Colonic mucosa (tissue), 4 donors: Measurements from ENCODE around the gene PAPSS2. TPM values are rescaled to one million over a fixed set of nuclear protein-coding genes. Genes with fewer than 3 reads are reported as not detected.
A peak's percentile ranks its signal among the peaks of the same experiment; 100 is the strongest.

ENCODE experiments used
- DNase-seq: peaks from one replicate; pipeline ENCODE4 v3.0.0-alpha.2; 2020
- H3K27ac ChIP-seq: fragments of 200-600 bp; one replicate; pipeline ENCODE4 v1.8.0; 2021
- H3K27me3 ChIP-seq: fragments of 200-600 bp; one replicate; pipeline ENCODE4 v1.8.0; 2021
- H3K36me3 ChIP-seq: fragments of 200-600 bp; one replicate; pipeline ENCODE4 v1.8.0; 2021
- H3K4me1 ChIP-seq: fragments of 200-600 bp; one replicate; pipeline ENCODE4 v1.8.0; 2021; ENCODE audit warnings: mild to moderate bottlenecking
- H3K4me3 ChIP-seq: fragments of 200-600 bp; one replicate; pipeline ENCODE4 v1.8.0; 2021
- H3K9ac ChIP-seq, 2 donors: one replicate each; pipeline ENCODE4 v1.7.0; 2013; ENCODE audit warnings: control low read depth in 2 of 2, low read depth in 2 of 2, low read length in 2 of 2
- H3K9me3 ChIP-seq: fragments of 200-600 bp; one replicate; pipeline ENCODE4 v1.8.0; 2021
- CTCF ChIP-seq: fragments of 200-600 bp; IDR thresholded peaks from one replicate; pipeline ENCODE4 v1.8.0; 2022; ENCODE audit warnings: antibody characterized with exemption, mild to moderate bottlenecking
- intact Hi-C: fragments of 100-400 bp; cut with DNase I; formaldehyde crosslinking; loops from one replicate; pipeline ENCODE4 v1.14.1; 2022
- total RNA-seq, 2 donors: library from RNA; stranded (reverse); fragmentation: NEBNext Ultra II Directional in 1 of 2; extraction: Animal tissue kit (Norgen Biotek cat#: 25700) in 1 of 2; gene quantifications; one replicate each; pipeline ENCODE4 v1.2.1, GENCODE V29; 2021
- donor health status: healthy.
- donor health status: DM: no; HTN: no; CAD: no.
- donor health status: DM: no; HTN: no; CAD: no.

PAPSS2 gene
- total RNA-seq, 2 donors from 2014 or later = 279 to 310 TPM

GRCh38 chr10:87684001-87684638 lies 24.4 kb downstream of the PAPSS2 start:
- Histone ChIP-seq H3K9me3 (no peaks in the 10 kb centered on the region), H3K36me3 (no peaks in the 10 kb centered on the region), H3K9ac (no peak overlapping the region), H3K4me3 (no peak overlapping the region), H3K27ac (no peak overlapping the region), H3K27me3 (no peaks in the 10 kb centered on the region), H3K4me1 (no peaks in the 10 kb centered on the region)
- no peak for TF ChIP-seq CTCF
- intact Hi-C loops = no loop called here
- no peak for DNase-seq

DNA sequence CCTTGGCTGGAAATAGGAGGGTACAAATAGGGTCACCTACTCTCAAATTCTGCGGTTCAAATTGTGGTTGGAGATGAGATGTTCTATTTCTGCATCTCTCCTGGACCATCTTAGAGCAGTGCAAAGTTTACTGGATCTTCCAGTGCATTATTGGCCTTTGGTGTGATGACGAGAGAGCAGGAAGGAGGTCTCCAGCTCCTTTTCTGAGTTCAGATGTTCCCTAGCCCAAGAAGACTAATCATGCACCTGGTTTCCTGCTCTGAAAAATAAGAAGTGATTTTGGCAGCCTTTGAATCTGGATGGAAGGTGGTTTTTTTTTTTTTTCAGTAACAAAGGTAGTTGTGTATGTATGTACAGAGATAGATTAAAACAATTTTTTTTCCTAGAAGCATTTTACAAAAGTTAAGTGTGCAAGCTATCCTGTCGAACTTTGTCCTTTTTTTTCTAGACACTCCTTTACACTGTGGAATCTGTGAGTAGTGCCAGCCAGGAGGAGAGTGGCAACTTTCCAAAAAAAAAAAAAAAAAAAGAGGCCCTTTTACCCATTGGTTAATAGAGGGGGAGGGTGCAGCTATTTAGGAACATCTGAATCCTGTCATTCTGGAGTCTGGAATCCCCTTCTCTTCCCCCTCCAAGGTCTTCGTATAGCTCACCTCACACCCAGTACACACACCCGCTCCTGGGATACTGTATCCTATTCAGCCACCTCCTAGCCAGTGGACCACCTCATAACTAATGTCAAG lies 26.3 kb downstream of the PAPSS2 start:
- no peak overlapping the region for H3K9ac ChIP-seq
- no peak for DNase-seq
- no peak overlapping the region for H3K4me3 ChIP-seq

GRCh38 chr10:87691506-87692070 lies 31.9 kb downstream of the PAPSS2 start:
- Histone ChIP-seq H3K4me3 (no peak overlapping the region), H3K36me3 (no peaks in the 10 kb centered on the region), H3K9me3 (no peaks in the 10 kb centered on the region), H3K4me1 (peaks cover 7% of the 10 kb centered on the region), H3K9ac (no peak overlapping the region), H3K27ac (no peak overlapping the region), H3K27me3 (no peaks in the 10 kb centered on the region)
- TF ChIP-seq CTCF = no peak
- no peak for DNase-seq
- intact Hi-C loops = no loop called here

More for the DNA sequence above, 26.3 kb downstream of the PAPSS2 start:
- TF ChIP-seq CTCF = no peak
- no peaks in the 10 kb centered on the region for H3K27me3 ChIP-seq
- H3K36me3 ChIP-seq = no peaks in the 10 kb centered on the region
- no peaks in the 10 kb centered on the region for H3K9me3 ChIP-seq
- intact Hi-C loops = no loop called here
- no peaks in the 10 kb centered on the region for H3K4me1 ChIP-seq
- H3K27ac ChIP-seq = no peak overlapping the region

DNA sequence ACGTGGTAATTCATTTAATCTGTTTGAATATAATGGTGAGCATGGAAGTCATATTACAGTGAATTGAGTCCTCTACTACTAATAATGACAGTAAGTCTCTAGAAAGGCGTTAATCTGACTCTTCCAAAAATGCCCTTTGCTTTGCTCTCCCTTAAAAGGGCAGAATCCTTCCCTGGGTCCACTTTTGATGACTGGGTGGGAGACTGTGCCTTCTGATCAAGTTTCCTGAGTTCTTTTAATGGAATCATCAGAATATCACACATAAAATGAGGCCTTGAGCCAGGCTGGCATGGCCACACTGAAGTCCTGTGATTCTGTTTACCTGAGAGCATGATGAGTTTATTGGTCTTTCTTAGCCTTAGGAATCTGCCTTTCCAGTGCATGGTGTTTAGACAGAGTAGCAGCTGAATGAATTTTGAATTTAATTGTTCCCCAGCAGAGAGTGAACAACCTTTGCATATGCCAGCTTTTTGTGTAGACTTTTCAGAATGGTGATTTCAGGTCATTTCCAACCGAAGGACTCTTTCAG lies 33.3 kb downstream of the PAPSS2 start:
- peak overlapping the region in 1 of 2 donors; percentile 44 for H3K9ac ChIP-seq
- H3K27me3 ChIP-seq = no peaks in the 10 kb centered on the region
- DNase-seq = no peak
- TF ChIP-seq CTCF = no peak
- peak overlapping the region; percentile 76 for H3K27ac ChIP-seq
- H3K4me1 ChIP-seq = peaks cover 13% of the 10 kb centered on the region
- intact Hi-C loops = no loop called here
- H3K9me3 ChIP-seq = no peaks in the 10 kb centered on the region
- no peaks in the 10 kb centered on the region for H3K36me3 ChIP-seq
- H3K4me3 ChIP-seq = no peak overlapping the region

DNA sequence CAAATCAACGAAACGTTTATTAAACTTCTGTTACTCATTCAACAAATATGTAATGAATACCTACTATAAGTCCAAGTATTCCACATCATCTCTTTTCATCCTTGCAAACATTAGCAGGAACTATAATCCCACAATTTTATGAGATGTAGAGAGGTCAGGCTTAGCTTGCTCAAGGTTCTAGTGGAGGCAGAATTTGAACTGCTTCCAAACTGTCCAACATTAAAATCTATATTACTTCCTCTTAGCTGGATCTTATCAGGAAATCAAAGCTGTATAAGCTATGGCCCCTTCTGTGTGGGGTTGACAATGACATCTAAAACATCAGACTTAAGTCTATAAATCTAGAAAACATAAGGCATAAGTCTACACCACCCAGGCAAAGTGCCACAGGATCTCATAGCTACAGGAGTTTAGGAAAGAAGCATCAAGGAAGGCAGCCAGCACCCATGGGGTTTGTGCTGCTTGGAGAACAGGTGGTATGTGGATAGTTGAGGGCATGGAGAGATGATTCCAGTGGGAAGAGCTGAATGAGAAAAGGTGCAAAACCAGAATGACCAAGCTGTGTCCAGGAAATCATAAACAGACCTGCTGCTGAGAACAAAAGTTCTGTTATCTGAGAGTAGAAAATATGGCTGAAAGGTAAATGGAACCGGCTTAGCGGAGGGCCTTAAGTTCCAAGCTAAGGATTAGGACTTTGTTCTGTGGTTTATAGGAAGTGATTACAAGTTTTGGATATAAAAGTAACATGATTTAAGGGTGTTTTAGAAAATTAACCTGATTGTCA lies 34.5 kb downstream of the PAPSS2 start:
- peak overlapping the region in 1 of 2 donors; percentile 56 for H3K9ac ChIP-seq
- intact Hi-C loops = no loop called here
- no peak for TF ChIP-seq CTCF
- H3K36me3 ChIP-seq = no peaks in the 10 kb centered on the region
- peaks cover 13% of the 10 kb centered on the region for H3K4me1 ChIP-seq
- peak overlapping the region; percentile 76 for H3K27ac ChIP-seq
- no peaks in the 10 kb centered on the region for H3K27me3 ChIP-seq
- peak; percentile 71 for DNase-seq
- H3K9me3 ChIP-seq = no peaks in the 10 kb centered on the region
- no peak overlapping the region for H3K4me3 ChIP-seq
